Body of pancreas (tissue), 4 donors: Measurements from ENCODE around the gene TTI1. TPM values are rescaled to one million over a fixed set of nuclear protein-coding genes. Genes with fewer than 3 reads are reported as not detected.

Experiments
- ATAC-seq: fragments of 150-250 bp; one replicate; pipeline ENCODE4 v1.9.1; 2016
- DNase-seq, 4 donors: peaks; one replicate each; pipeline ENCODE4 v3.0.0-alpha.2; 2019
- H3K27ac ChIP-seq, 4 donors: fragments of 200-600 bp; sonication (generic); 1 replicate in 3 of 4; 2 replicates in 1 of 4; pipeline versions ENCODE4 v1.5.1 to v1.6.1; 2016 to 2019; ENCODE audit warnings: mild to moderate bottlenecking in 1 of 4, mixed read lengths in 1 of 4, moderate library complexity in 1 of 4
- H3K27me3 ChIP-seq, 2 donors: fragments of 200-600 bp; sonication (generic); one replicate each; pipeline ENCODE4 v1.6.0; 2016; ENCODE audit warnings: mild to moderate bottlenecking in 1 of 2
- H3K36me3 ChIP-seq, 2 donors: fragments of 200-600 bp; sonication (generic); replicated peaks in 1 of 2; 2 replicates each; pipeline ENCODE4 v1.5.1; 2016; ENCODE audit warnings: low read depth in 2 of 2; ENCODE audit not compliant: insufficient read depth in 1 of 2
- H3K4me1 ChIP-seq: fragments of 200-600 bp; sonication (generic); one replicate; pipeline ENCODE4 v1.6.0; 2016
- H3K4me3 ChIP-seq, 2 donors: fragments of 200-600 bp; sonication (generic); 1 replicate in 1 of 2; 2 replicates in 1 of 2; pipeline ENCODE4 v1.5.1; 2016 to 2019
- H3K9me3 ChIP-seq, 3 donors: fragments of 200-600 bp; sonication (generic); 1 replicate in 2 of 3; 2 replicates in 1 of 3; pipeline ENCODE4 v1.5.1; 2016
- CTCF ChIP-seq, 7 experiments: fragments of 450-650 bp in 4 of 7; fragments of 200-600 bp in 3 of 7; sonication (generic) in 3 of 7; IDR thresholded peaks; one replicate each; pipeline ENCODE4 v1.5.1; 2016 to 2019; ENCODE audit warnings: antibody characterized with exemption in 7 of 7
- POLR2A ChIP-seq, 3 donors: fragments of 450-650 bp; IDR thresholded peaks; one replicate each; pipeline ENCODE4 v1.6.1; 2016; ENCODE audit warnings: antibody characterized with exemption in 3 of 3, mild to moderate bottlenecking in 2 of 3
- WGBS, 2 donors: methylation state at CpG; one replicate each; pipeline ENCODE4 v1.1.5; 2017; 5-methylcytosine and 5-hydroxymethylcytosine counted together
- intact Hi-C: fragments of 100-400 bp; cut with DNase I; formaldehyde crosslinking; loops from one replicate; pipeline ENCODE4 v1.15.1; 2023
- total RNA-seq, 2 donors: library from RNA; depleted of rRNA; stranded (reverse); fragments of >200 nt; gene quantifications; one replicate each; pipeline ENCODE4 v1.1.0, GENCODE V29; 2016

Gene TTI1
- total RNA-seq, 2 donors from 2014 or later: 12.2 to 14.0 TPM

GRCh38 chr20:38078084-38078483 is 44.8 kb upstream of the TTI1 start:
- Histone ChIP-seq H3K27me3 (no peaks in the 10 kb centered on the region), H3K27ac (no peak overlapping the region), H3K4me1 (peaks cover 10% of the 10 kb centered on the region), H3K9me3 (no peaks in the 10 kb centered on the region), H3K4me3 (no peak overlapping the region), H3K36me3 (peaks cover 0 to 6% of the 10 kb centered on the region in 2 donors)
- DNase-seq (no peak), ATAC-seq (no peak)
- intact Hi-C loops: no loop called here
- no peak for TF ChIP-seq POLR2A (IDR thresholded peaks at IDR 0.05)
- no peak for TF ChIP-seq CTCF (IDR thresholded peaks at IDR 0.05)
- 70 to 100% methylated on average over 2 of the region's 2 CpGs for WGBS, 2 donors

- no peak overlapping the region for H3K27ac ChIP-seq
- no peaks in the 10 kb centered on the region for H3K27me3 ChIP-seq
- ATAC-seq (no peak), DNase-seq (no peak)
- H3K4me1 ChIP-seq: peaks cover 6% of the 10 kb centered on the region
- H3K4me3 ChIP-seq: no peak overlapping the region
- peaks cover 0 to 6% of the 10 kb centered on the region in 2 donors for H3K36me3 ChIP-seq
- intact Hi-C loops: no loop called here
- TF ChIP-seq POLR2A (IDR thresholded peaks at IDR 0.05): no peak
- TF ChIP-seq CTCF (IDR thresholded peaks at IDR 0.05): no peak
- H3K9me3 ChIP-seq: no peaks in the 10 kb centered on the region
These were observed 43.3 kb upstream of the TTI1 start for GRCh38 chr20:38076548-38076947.

- Histone ChIP-seq H3K27me3 (no peaks in the 10 kb centered on the region), H3K9me3 (no peaks in the 10 kb centered on the region), H3K36me3 (peaks cover 0 to 6% of the 10 kb centered on the region in 2 donors), H3K4me1 (peaks cover 6% of the 10 kb centered on the region), H3K4me3 (no peak overlapping the region), H3K27ac (no peak overlapping the region)
- no peak for DNase-seq
- 88 to 94% methylated on average over 3 of the region's 3 CpGs for WGBS, 2 donors
- no peak for ATAC-seq
- TF ChIP-seq POLR2A (IDR thresholded peaks at IDR 0.05) (no peak), CTCF (IDR thresholded peaks at IDR 0.05) (no peak)
- intact Hi-C loops: no loop called here
These were observed 42.1 kb upstream of the TTI1 start for GRCh38 chr20:38075161-38075998.

GRCh38 chr20:38073307-38074071 is 40.2 kb upstream of the TTI1 start:
- Histone ChIP-seq H3K27ac (peak overlapping the region in 1 of 4 donors; percentile 27), H3K4me1 (peaks cover 6% of the 10 kb centered on the region), H3K36me3 (peaks cover 0 to 9% of the 10 kb centered on the region in 2 donors), H3K4me3 (no peak overlapping the region), H3K9me3 (no peaks in the 10 kb centered on the region), H3K27me3 (no peaks in the 10 kb centered on the region)
- DNase-seq (peak; percentile 32 to 67 (median 43)), ATAC-seq (peak; percentile 80)
- WGBS, 2 donors: 38 to 42% methylated on average over 5 of the region's 5 CpGs
- intact Hi-C loops: no loop called here
- TF ChIP-seq CTCF (IDR thresholded peaks at IDR 0.05) (peak; percentile 52 to 78 (median 67)), POLR2A (IDR thresholded peaks at IDR 0.05) (no peak)
